Lung (tissue), 12 donors: ENCODE data around the gene ATF6B. TPM values are rescaled to one million over a fixed set of nuclear protein-coding genes. Genes with fewer than 3 reads are reported as not detected.
A peak's percentile ranks its signal among the peaks of the same experiment; 100 is the strongest.

ENCODE experiments used
- ATAC-seq: fragments of 200-7000 bp; cut with Tn5 transposase; one replicate; pipeline ENCODE4 v1.9.1; 2020; ENCODE audit warnings: moderate number of reproducible peaks; ENCODE audit not compliant: insufficient read depth, low FRiP score
- DNase-seq, 3 donors: peaks; one replicate each; pipeline ENCODE4 v3.0.0-alpha.2; 2013 to 2017
- H3K27ac ChIP-seq, 2 donors: one replicate each; pipeline ENCODE4 v1.5.1; 2013; ENCODE audit warnings: mild to moderate bottlenecking in 2 of 2, moderate library complexity in 2 of 2, control low read depth in 1 of 2, inconsistent platforms in 1 of 2, low read depth in 1 of 2, low read length in 1 of 2
- H3K27me3 ChIP-seq, 3 donors: one replicate each; pipeline ENCODE4 v1.5.1; 2013; ENCODE audit warnings: low read length in 2 of 3; ENCODE audit not compliant: control insufficient read depth in 3 of 3, insufficient read depth in 3 of 3
- H3K36me3 ChIP-seq, 4 donors: one replicate each; pipeline ENCODE4 v1.5.1; 2013; ENCODE audit warnings: low read length in 4 of 4, mild to moderate bottlenecking in 1 of 4, moderate library complexity in 1 of 4; ENCODE audit not compliant: control insufficient read depth in 4 of 4, insufficient read depth in 4 of 4
- H3K4me1 ChIP-seq, 5 donors: one replicate each; pipeline ENCODE4 v1.5.1; 2013; ENCODE audit warnings: low read length in 5 of 5, mild to moderate bottlenecking in 2 of 5, moderate library complexity in 1 of 5; ENCODE audit not compliant: control insufficient read depth in 5 of 5, insufficient read depth in 5 of 5
- H3K4me3 ChIP-seq: one replicate; pipeline ENCODE4 v1.5.1; 2013; ENCODE audit warnings: mild to moderate bottlenecking, control low read depth, moderate library complexity
- H3K9ac ChIP-seq, 2 donors: one replicate each; pipeline ENCODE4 v1.5.1; 2013; ENCODE audit warnings: low read length in 2 of 2, control low read depth in 1 of 2; ENCODE audit not compliant: insufficient read depth in 1 of 2
- H3K9me3 ChIP-seq, 4 donors: one replicate each; pipeline ENCODE4 v1.5.1; 2013; ENCODE audit warnings: low read length in 3 of 4, mild to moderate bottlenecking in 1 of 4, moderate library complexity in 1 of 4; ENCODE audit not compliant: control insufficient read depth in 4 of 4, insufficient read depth in 3 of 4
- CTCF ChIP-seq: IDR thresholded peaks from 2 replicates; pipeline ENCODE4 v1.5.1; 2012; ENCODE audit warnings: mild to moderate bottlenecking; ENCODE audit errors: control extremely low read depth, extremely low read depth
- WGBS, 2 donors: extraction: QIAGEN DNeasy Blood & Tissue Kit; methylation state at CpG; one replicate each; pipeline ENCODE4 v1.1.7; 2013; 5-methylcytosine and 5-hydroxymethylcytosine counted together
- polyA plus RNA-seq, 2 donors: library from polyadenylated mRNA; stranded (reverse); fragments of 200-250 nt; gene quantifications; one replicate each; pipeline ENCODE4 v1.2.1, GENCODE V29; 2013
- total RNA-seq, 2 donors: library from RNA; depleted of rRNA in 1 of 2; stranded (reverse); fragments of >200 nt in 1 of 2; gene quantifications; one replicate each; pipeline ENCODE4 v1.2.1, GENCODE V29; 2014 to 2021
- donor health status: control.
- donor health status: control.
- donor health status: Bipolar disorder and iron deficiency.
- donor health status: healthy.
- donor health status: DM: yes; HTN: yes; CAD: no.

Gene ATF6B
- total and polyA plus RNA-seq, 4 donors, result 50.1 to 101 (median 62.4) TPM

GRCh38 chr6:32132110-32132509, 4.1 kb upstream of the ATF6B start:
- no peak overlapping the region for H3K4me3 ChIP-seq
- H3K27me3 ChIP-seq, result peaks cover 0 to 6% (median 6%) of the 10 kb centered on the region in 3 donors
- TF ChIP-seq CTCF, result no peak
- ATAC-seq (no peak), DNase-seq (no peak)
- peaks cover 10 to 19% (median 13%) of the 10 kb centered on the region in 5 donors for H3K4me1 ChIP-seq
- no peak overlapping the region for H3K27ac ChIP-seq
- H3K9me3 ChIP-seq, result no peaks in the 10 kb centered on the region
- H3K9ac ChIP-seq, result no peak overlapping the region
- no peaks in the 10 kb centered on the region for H3K36me3 ChIP-seq

GRCh38 chr6:32131439-32131948, 3.4 kb upstream of the ATF6B start:
- 89 to 94% methylated on average over 14 of the region's 14 CpGs for WGBS, 2 donors
- H3K4me3 ChIP-seq, result no peak overlapping the region
- no peak overlapping the region for H3K27ac ChIP-seq
- no peak overlapping the region for H3K9ac ChIP-seq
- peaks cover 0 to 6% (median 0%) of the 10 kb centered on the region in 4 donors for H3K36me3 ChIP-seq
- no peaks in the 10 kb centered on the region for H3K9me3 ChIP-seq
- peaks cover 13 to 26% (median 15%) of the 10 kb centered on the region in 5 donors for H3K4me1 ChIP-seq
- TF ChIP-seq CTCF, result no peak
- DNase-seq (no peak), ATAC-seq (no peak)
- H3K27me3 ChIP-seq, result peaks cover 0 to 6% (median 6%) of the 10 kb centered on the region in 3 donors

- DNase-seq, result peak; percentile 51 to 71 (median 64)
- Histone ChIP-seq H3K27me3 (no peaks in the 10 kb centered on the region), H3K4me3 (peak overlapping the region; percentile 73), H3K9ac (peak overlapping the region; percentile 82 to 95), H3K9me3 (no peaks in the 10 kb centered on the region), H3K36me3 (peaks cover 0 to 16% (median 9%) of the 10 kb centered on the region in 4 donors), H3K27ac (peak overlapping the region; percentile 83 to 94), H3K4me1 (peaks cover 13 to 28% (median 15%) of the 10 kb centered on the region in 5 donors)
- peak; percentile 3 for ATAC-seq
- WGBS, 2 donors, result 30 to 41% methylated on average over 22 of the region's 22 CpGs
- no peak for TF ChIP-seq CTCF
Measured at GRCh38 chr6:32129297-32130088, 1.4 kb upstream of the ATF6B start.
